Right renal pelvis (tissue), 4 donors: ENCODE data around the gene EN2. TPM values are rescaled to one million over a fixed set of nuclear protein-coding genes. Genes with fewer than 3 reads are reported as not detected.

ENCODE experiments used
- DNase-seq, 4 donors: peaks; one replicate each; pipeline ENCODE4 v3.0.0-alpha.2; 2013; ENCODE audit warnings: low read depth in 4 of 4, low spot score in 3 of 4, missing footprints in 1 of 4
- polyA plus RNA-seq, 4 donors: library from polyadenylated mRNA; unstranded; fragments of 120-200 nt; gene quantifications; one replicate each; pipeline ENCODE4 v1.2.1, GENCODE V29; 2013; ENCODE audit not compliant: insufficient read length in 4 of 4

The EN2 gene
- polyA plus RNA-seq, 4 donors: 0.04 to 0.62 (median 0.14) TPM

DNA sequence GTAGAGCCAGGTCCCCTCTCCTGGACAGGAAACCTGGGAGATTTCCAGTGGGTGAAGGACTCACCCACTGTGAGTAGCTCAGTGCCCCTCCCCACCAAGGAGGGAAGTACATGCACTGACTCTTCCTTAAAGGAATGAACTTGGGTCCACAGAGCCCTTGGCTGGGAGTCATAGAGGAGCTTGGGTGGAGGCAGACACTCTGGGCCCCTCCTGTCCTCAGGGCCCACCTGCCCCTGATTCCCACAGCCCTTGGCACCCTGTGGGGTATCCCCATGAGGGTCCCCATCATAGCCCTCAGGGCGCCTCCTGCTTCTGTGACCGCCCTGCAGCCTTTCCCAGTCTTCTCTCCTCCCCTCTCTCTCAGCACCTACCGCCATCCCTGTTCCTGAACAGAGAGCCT is 3.7 kb downstream of the EN2 start:
- no peak for DNase-seq

DNA sequence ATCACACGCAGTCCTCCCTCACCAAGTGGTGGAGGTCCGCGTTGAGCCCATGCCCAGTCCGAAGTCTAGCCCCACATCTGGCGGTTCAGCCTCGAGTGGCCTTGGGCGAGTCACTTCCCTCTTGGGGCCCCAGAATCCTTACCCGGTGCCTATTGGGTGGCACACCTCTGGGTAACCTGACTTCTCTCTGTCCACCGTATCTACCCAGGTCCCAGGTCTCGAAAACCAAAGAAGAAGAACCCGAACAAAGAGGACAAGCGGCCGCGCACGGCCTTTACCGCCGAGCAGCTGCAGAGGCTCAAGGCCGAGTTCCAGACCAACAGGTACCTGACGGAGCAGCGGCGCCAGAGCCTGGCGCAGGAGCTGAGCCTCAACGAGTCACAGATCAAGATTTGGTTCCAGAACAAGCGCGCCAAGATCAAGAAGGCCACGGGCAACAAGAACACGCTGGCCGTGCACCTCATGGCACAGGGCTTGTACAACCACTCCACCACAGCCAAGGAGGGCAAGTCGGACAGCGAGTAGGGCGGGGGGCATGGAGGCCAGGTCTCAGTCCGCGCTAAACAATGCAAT is 4.3 kb downstream of the EN2 start:
- no peak for DNase-seq

DNA sequence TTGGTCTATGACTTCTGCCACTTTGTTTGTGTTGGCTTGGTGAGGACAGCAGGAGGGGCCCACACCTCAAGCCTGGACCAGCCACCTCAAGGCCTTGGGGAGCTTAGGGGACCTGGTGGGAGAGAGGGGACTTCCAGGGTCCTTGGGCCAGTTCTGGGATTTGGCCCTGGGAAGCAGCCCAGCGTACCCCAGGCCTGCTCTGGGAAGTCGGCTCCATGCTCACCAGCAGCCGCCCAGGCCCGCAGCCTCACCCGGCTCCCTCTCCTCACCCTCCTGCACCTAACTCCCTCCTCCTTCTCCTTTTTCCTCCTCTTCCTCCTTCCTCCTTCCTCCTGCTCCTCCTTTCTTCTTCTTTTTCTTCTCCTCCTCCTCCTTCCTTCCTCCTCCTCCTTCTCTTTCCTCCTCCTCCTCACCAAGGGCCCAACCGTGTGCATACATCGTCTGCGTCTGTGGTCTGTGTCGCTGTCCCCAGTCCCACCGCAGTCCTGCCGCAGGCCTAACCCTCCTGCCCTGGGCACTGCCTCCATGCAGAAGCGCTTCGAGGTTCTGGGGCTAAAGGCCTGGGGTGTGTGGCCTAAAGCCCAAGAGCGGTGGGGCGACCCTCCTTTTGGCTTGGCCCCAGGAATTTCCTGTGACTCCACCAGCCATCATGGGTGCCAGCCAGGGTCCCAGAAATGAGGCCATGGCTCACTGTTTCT is 5.3 kb downstream of the EN2 start:
- DNase-seq: no peak

DNA sequence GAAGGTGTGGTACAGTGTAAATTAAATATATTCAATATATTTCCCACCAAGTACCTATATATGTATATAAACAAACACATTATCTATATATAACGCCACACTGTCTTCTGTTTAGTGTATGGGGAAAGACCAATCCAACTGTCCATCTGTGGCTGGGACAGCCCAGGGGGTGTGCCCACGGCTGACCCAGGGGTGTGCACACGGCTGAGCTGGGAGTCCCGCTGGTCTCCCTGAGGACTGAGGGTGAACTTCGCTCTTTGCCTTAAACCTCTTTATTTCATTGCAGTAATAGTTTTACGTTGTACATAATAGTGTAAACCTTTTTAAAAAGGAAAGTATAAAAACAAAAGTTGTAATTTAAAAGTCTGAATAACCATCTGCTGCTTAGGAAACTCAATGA is 6.3 kb downstream of the EN2 start:
- no peak for DNase-seq

DNA sequence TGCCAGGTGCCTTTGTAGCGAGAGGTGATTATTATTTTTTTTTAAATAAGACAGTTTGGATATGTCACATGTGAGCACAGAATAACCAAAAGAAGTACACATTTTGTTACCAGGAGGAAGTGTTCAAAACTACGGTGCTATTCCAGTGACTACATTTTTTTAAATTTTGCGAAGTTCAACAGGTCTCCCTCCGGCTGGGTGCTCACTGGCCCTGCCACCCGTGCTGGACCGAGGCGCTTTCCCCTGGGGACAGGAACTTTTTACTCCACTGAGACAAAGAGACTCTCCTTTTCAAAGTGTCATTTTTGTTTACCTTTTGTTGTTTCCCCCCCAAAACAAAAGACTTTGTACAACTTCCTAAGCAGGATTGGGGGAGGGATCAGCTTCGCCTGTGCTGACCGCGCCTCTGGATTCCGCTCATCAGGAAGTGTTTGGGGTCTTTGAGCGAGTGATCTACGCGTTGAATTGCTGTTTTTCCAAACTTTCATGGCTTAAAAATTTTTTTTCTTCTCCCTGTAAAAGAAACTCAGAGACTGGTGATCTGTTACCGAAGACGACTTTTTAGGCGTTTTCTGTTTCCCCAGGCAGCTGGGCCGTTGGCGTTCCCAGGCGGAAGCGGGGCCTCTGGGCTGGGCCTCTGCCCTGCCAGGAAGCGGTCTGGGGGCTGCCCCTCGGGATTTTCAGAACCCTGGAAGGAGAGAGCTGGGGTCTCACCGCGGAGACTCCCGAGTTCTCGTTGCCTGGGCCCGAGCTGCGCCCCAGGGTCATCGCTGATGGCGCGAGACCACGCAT is 7.2 kb downstream of the EN2 start:
- DNase-seq: no peak

DNA sequence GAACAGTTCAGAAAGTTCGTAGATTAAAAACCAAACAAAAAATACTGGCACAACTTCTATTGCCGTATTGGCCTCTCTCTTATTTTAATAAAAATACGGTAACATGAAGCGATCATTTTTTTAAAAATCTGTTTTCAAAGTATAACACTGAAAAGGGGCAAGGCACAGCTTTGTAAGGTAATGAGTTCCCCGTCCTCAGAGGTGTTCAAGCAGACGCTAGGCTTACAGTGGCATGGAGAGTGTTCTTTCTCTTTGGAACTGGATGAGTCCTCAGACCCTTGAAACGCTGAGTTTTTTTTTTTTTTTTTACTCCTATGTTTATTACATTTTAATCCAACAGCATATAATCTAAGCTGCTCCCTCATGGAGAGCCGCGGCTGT is 7.8 kb downstream of the EN2 start:
- DNase-seq: no peak

DNA sequence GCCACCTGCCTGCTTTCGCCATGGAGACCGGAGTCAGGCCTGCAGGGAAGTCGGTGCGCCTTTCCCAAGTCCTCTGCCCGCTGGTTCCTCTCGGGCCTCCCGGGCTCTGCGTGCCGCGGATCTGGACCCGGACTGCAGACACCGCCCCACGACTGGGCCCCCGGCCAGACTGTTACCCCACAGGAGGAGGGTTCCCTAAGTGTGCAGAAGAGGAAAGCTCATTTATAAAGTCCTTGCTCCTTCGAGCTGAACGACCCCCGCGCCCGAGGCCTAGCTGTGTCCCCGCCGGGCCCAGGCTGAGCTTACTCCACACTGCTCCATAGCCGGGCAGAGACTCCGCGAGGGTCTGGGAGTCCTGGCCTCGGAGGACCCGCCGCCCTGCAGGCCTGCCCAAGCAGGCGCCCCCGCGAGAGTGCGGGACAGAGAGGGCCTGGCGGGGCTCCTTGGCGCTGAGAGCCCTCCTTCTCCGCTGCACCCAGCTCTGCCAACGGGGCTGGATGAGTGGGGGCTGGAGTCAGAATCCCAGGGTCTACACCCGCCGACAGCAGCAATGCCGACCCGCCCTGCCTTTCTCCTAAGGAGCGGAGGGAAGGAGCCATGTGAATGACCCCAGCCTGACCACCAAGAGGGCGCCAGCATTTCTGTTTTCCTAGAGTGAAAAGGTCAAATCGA is 8.3 kb downstream of the EN2 start:
- DNase-seq: no peak

DNA sequence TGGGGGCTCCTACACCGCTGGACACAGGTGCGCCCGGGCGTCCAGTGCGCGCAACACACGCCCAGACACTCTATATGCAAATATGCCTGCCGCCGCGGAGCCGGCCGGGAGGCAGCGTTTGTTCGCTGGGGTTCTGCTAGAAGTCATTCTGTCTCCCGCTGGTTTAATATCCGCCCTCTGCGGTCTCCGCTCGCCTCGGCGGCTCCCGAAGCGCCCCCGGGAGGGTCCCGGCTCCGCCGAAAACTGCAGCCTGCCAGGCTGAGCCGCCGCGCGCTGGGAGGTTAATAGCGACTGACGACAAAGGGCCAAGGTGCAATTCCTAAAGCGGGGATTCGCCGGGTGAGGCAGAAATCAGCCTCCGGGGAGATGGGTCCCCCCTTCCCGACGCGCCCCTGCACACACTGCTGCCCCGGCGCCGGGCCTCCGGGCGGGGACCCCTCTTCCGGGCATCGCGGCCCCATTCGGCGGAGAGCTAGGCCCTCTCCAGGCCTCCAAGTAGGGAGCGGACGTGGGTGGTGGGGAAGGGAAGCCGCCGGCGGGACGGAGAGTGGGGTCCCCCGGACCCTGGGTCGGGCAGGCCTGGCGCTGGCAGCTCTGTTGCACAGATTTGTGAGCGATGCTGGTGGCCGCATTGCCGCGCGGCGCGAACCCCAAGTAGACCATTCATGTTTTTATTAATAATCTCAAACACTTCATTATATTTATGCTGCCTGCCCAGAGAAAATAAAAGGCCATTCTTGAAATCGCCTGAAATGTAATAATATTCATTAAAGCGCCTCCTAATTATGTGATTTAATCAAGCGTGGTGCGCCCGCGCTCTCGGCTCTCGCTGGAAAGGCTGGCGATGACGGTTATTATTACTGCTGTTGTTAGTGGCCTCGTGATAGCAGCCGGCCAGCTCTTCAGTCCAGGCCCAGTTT is 9.1 kb downstream of the EN2 start:
- DNase-seq: no peak

DNA sequence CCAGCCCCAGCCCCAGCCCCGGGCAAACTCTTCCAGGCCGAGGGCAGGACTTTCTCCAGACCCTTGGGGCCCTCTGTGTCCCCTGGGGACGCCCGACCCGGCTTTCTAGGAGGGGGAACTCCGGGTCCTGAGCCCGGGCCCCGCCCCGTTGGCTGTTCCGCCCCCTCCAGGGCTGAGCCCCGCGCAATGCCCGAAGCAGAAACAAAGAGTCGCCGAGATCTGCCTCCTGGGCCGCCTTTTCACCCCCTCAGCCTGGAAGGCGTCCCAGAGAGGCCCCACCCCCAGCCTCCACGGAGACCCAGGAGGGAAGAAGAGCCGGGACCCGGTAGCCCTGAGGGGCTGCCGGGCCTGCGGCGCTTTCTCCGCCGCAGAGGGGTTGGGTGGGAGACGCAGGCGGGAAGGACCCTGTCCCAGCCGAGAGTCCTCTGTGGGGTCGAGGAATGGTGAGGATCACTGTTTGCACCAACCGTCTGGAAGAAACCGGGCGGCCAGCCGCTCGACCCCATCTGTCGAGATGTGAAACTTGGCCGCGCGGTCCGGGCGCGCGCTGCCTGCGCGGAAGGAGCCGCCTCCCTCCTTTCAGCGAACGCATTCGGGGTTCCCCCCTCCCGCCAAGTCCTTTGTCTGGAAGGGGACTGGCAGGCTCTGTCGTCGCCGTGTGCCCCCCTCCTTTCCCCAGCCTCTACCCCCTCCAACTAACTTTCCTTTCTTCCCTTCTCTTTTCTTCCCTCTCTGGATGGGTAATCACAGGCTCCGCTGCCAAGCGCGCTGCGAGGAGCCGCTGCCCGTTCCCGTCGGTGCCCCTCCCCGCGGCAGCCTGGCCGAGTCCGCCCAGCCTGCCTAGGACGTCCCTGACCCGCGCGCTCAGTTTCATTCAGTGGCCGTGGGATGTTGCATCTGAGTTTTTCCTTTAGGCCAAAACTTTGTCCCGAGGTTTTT is 10.2 kb downstream of the EN2 start:
- DNase-seq: no peak

DNA sequence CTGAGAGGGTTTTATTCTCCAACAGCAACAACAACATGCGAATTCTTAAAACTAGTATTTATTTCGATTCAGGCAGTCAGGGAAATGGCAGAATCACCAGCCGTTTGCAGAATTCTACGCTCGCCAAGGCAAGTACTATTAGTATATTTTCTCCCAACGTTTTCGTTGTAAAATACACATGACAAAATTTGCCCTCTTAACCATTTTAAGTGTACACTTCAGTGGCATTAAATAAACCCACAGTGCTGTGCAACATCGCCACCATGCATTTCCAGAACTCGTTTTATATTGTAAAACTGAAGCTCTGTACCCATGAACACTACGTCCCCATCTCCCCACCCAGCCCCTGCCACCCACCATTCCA is 10.8 kb downstream of the EN2 start:
- DNase-seq: no peak

DNA sequence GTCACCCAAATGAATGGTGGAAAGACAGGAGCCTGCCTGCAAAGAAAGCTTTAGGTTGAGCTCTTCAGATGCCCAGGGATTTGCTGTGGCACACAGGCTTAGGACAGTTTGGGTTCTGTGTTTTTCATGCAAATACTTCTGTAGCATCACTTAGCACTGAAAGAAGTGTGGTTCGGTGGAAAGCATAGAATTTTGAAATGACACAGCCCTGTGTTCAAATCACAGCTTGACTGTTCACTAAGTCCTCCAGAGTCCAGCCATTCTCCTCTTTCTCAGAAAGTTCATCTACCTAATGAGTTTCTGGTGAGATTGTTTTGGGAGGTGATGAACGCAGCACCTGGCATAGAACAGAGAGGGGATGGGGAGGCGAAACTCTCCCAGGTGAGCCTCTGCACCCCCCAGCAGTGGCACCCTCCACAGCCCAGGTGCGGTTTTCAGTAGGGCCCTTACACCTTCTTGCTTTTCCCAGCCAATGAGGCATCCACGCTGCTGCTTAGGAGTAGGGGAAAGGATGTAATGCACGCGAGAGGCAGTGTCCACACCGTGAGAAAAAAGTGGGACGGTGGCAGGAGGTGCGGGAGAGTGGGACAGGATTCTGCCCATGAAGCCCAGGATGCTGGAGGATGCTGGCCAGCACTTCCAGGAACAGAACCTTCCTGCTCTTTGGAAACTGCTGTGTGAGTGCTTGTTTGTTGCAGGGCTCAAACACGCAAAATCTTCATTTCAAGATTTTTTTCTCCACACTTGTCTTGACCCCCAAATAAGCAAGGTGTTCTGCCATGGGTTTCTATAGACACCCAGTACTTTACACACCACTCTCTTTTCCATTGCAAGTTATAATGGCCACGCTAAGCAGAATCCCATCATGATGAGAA is 11.6 kb downstream of the EN2 start:
- DNase-seq: no peak

DNA sequence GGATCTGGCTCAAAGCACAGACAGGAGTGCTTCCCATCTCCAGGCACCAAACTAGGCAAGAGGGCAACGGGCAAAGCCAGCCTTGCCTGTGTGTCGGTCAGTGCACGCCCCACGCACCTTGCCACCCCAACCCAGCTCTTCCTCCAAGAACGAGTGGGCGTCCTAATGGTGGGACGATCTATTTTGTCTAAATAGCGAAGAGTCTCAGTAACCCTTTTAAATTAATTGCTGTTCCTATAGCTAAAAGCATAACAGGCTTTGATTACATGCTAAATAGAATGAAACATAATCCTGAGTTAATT is 12.2 kb downstream of the EN2 start:
- DNase-seq: no peak

DNA sequence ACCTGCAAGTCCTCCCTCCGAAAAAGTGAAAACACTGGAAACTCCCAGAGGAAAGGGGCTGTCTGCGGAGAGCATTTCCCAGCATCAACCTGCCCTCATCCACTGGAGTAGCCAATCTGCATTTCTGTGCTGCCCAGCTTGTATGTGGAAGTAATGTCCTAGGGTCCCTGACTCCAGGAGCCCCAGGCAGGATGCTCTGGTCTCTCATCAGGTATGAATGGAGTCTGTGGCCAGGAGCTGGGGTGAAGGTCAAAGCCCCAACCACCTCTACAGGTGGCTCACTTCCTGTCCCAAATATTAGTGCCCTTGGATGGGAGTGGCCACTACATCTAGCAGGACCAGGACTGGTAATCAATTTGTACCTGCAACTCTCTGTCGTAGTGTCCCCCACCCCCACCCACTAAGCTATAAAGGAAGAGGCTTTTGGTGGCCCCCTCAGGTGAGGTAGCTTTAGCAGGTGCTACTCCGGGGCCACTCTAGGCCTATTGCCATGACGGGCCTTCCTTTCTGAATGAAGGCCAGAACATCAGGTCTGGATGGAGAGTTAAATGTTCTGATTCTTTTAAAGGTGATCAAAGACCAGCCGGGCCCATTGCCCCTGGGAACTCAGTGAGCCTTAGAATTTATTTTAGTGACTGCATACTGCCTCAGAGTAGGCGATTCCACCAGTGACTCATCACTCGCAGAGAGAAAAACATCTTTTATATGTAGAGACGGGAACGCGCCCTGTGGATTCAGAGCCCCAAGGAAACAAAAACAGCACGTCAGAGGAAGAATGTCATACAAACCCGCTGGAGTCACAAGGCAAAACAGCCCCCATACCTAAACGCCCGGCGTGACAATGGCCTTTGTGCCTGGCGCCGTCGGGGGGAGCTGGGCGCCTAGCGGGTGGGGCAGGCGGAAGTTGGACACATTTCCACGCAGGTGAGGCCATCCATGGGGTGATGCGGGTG is 13.0 kb downstream of the EN2 start:
- no peak for DNase-seq

DNA sequence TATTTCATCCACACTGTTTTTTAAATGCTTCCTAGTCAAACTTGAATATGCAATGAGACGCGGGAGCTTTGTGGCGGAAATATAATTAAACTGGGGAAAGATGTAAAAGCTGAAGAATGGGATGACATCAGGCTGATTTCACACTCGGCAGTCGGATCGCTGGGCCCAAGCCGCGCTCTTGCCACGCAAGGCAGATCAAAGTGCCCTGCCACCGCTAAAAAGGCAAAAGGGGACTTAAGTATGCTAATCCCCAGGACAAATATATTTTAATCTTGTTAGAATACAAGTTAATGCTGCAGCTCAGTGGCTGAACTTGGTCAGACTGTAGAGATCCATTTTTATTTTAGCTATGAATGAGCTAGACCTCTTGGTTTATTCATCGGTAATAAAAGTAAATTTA is 13.8 kb downstream of the EN2 start:
- DNase-seq: no peak

DNA sequence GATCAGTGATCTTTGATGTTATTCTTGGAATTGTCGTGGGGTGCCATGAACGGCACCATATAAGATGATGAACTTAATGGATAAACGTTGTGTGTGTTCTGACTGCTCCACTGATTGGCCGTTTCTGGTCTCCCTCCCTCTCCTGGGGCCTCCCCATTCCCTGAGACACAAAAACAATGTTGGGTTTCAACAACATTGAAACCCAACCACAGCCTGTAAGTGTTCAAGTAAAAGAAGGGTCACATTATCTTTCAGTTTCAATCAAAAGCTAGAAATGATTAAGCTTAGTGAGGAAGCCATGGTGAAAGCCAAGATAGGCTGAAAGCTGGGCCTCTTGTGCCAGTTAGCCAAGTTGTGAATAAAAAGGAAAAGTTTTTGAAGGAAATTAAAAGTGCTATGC is 19.5 kb downstream of the EN2 start:
- DNase-seq: no peak

DNA sequence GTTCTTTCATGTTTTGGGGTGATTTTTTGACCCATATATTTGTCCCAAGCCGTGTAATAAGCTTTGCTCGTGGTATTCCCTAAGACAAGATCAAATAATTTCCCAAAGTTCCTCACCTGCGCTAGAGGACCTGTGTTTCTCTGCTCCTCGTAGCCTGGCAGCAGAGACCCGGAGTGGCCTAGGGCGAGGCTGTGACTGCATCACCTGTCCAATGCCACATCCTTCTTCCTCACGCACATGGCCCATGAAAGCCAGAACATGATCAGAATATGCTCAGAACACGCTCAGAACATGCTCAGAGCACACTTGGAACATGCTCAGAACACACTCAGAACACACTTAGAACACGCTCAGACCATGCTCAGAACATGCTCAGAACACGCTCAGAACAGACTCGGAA is 23.8 kb downstream of the EN2 start:
- DNase-seq: no peak

DNA sequence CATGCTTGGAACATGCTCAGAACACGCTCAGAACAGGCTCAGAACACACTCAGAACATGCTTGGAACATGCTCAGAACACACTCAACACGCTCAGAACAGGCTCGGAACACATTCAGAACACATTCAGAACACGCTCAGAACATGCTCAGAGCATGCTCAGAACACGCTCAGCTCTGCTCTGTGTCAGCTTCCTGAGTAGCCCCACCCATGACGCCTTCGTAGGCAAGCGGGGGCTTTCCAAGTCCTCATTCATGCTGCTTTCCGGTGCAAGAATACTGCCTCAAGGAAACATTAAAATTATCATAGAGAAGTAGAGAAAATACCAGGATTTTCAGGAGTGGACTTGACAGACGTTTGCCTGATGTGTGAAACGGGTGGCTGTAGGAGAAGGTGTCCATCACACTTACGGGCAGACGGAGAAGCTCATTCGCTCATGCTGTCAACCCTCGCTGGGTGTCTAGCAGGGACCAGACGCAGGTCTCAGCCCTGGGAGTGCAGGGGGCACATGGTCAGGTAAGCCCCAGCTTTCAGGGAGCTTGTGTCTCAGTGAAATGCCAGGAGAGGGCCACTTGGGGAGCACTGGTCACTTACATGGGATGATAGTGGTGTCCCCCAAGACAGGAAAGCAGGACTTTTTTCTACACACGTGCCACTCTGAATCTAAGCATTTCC is 24.7 kb downstream of the EN2 start:
- no peak for DNase-seq
